HG03175 (cell line): ENCODE measurements around the gene FAM229B.

Source experiments
- ATAC-seq: cut with Tn5 transposase; IDR thresholded peaks from one replicate; pipeline ENCODE4 v1.9.1; 2021; ENCODE audit warnings: mild to moderate bottlenecking, moderate library complexity; ENCODE audit not compliant: unreplicated experiment

FAM229B gene

GRCh38 chr6:112139052-112139451, 51.7 kb downstream of the FAM229B start:
- ATAC-seq = no peak

- ATAC-seq = no peak
Observed at GRCh38 chr6:112141707-112142106, 54.3 kb downstream of the FAM229B start.

GRCh38 chr6:112144145-112144926, 56.9 kb downstream of the FAM229B start:
- no peak for ATAC-seq

GRCh38 chr6:112145080-112145573, 57.7 kb downstream of the FAM229B start:
- ATAC-seq = no peak

- ATAC-seq = no peak
Observed at GRCh38 chr6:112148103-112148502, 60.7 kb downstream of the FAM229B start.

GRCh38 chr6:112149236-112149635, 61.8 kb downstream of the FAM229B start:
- no peak for ATAC-seq

- no peak for ATAC-seq
Observed at GRCh38 chr6:112149719-112150263, 62.4 kb downstream of the FAM229B start.

- no peak for ATAC-seq
Observed at GRCh38 chr6:112150363-112150762, 63.0 kb downstream of the FAM229B start.
